Measurements from ENCODE around the gene RADIL. TPM values are rescaled to one million over a fixed set of nuclear protein-coding genes. Genes with fewer than 3 reads are reported as not detected.
"Not testable (repeated sequence)": the region's sequence is repeated elsewhere in the genome, so short reads cannot be mapped to it uniquely, and the experiment has no call there.

The RADIL gene
- polyA plus RNA-seq, 3 donors, result 2.1 to 3.5 (median 2.8) TPM

GRCh38 chr7:4800926-4801838, 82.3 kb downstream of the RADIL start:
- no peak for DNase-seq (ENCODE audit: extremely low read depth in 1 of 11, low read depth in 9 of 11, low spot score in 4 of 11)

GRCh38 chr7:4800487-4800886, 83.0 kb downstream of the RADIL start:
- DNase-seq (ENCODE audit: extremely low read depth in 1 of 11, low read depth in 9 of 11, low spot score in 4 of 11), result no peak

- no peak for DNase-seq (ENCODE audit: extremely low read depth in 1 of 11, low read depth in 9 of 11, low spot score in 4 of 11)
Measured at GRCh38 chr7:4799508-4800268, 83.8 kb downstream of the RADIL start.

GRCh38 chr7:4798706-4799235, 84.7 kb downstream of the RADIL start:
- DNase-seq (ENCODE audit: extremely low read depth in 1 of 11, low read depth in 9 of 11, low spot score in 4 of 11), result no peak

- peak in 1 of 11 donors; percentile 44 for DNase-seq (ENCODE audit: extremely low read depth in 1 of 11, low read depth in 9 of 11, low spot score in 4 of 11)
Measured at GRCh38 chr7:4797858-4798705, 85.4 kb downstream of the RADIL start.

- DNase-seq (ENCODE audit: extremely low read depth in 1 of 11, low read depth in 9 of 11, low spot score in 4 of 11), result no peak
Measured at GRCh38 chr7:4796453-4796852, 87.1 kb downstream of the RADIL start.

GRCh38 chr7:4794591-4795350, 88.7 kb downstream of the RADIL start:
- no peak for DNase-seq (ENCODE audit: extremely low read depth in 1 of 11, low read depth in 9 of 11, low spot score in 4 of 11)

- DNase-seq (ENCODE audit: extremely low read depth in 1 of 11, low read depth in 9 of 11, low spot score in 4 of 11), result not testable (repeated sequence)
Measured at GRCh38 chr7:4794171-4794570, 89.3 kb downstream of the RADIL start.

- not testable (repeated sequence) for DNase-seq (ENCODE audit: extremely low read depth in 1 of 11, low read depth in 9 of 11, low spot score in 4 of 11)
Measured at GRCh38 chr7:4793385-4793993, 90.0 kb downstream of the RADIL start.

GRCh38 chr7:4792537-4793126, 90.9 kb downstream of the RADIL start:
- no peak for DNase-seq (ENCODE audit: extremely low read depth in 1 of 11, low read depth in 9 of 11, low spot score in 4 of 11)

- peak in 9 of 11 donors; percentile 63 to 79 (median 71) for DNase-seq (ENCODE audit: extremely low read depth in 1 of 11, low read depth in 9 of 11, low spot score in 4 of 11)
Measured at GRCh38 chr7:4791738-4792536, 91.6 kb downstream of the RADIL start.

GRCh38 chr7:4791101-4791737, 92.3 kb downstream of the RADIL start:
- DNase-seq (ENCODE audit: extremely low read depth in 1 of 11, low read depth in 9 of 11, low spot score in 4 of 11), result no peak

GRCh38 chr7:4790516-4790991, 93.0 kb downstream of the RADIL start:
- no peak for DNase-seq (ENCODE audit: extremely low read depth in 1 of 11, low read depth in 9 of 11, low spot score in 4 of 11)

GRCh38 chr7:4790078-4790465, 93.4 kb downstream of the RADIL start:
- DNase-seq (ENCODE audit: extremely low read depth in 1 of 11, low read depth in 9 of 11, low spot score in 4 of 11), result no peak

GRCh38 chr7:4789194-4790077, 94.1 kb downstream of the RADIL start:
- no peak for DNase-seq (ENCODE audit: extremely low read depth in 1 of 11, low read depth in 9 of 11, low spot score in 4 of 11)

All from renal cortex interstitium (tissue), 11 donors.